Gastrocnemius medialis (tissue), 4 donors: ENCODE results near the gene SEPTIN12. TPM values are rescaled to one million over a fixed set of nuclear protein-coding genes. Genes with fewer than 3 reads are reported as not detected.
A peak's percentile ranks its signal among the peaks of the same experiment; 100 is the strongest.

Source experiments
- ATAC-seq, 2 donors: fragments of 150-250 bp; one replicate each; pipeline ENCODE4 v1.9.1; 2016
- DNase-seq, 2 donors: peaks; one replicate each; pipeline ENCODE4 v3.0.0-alpha.2; 2019
- H3K27ac ChIP-seq, 4 donors: fragments of 200-600 bp; sonication (generic); 1 replicate in 1 of 4; 2 replicates in 3 of 4; pipeline ENCODE4 v1.5.1; 2016 to 2018; ENCODE audit warnings: mild to moderate bottlenecking in 2 of 4, moderate library complexity in 1 of 4
- H3K27me3 ChIP-seq, 3 donors: fragments of 200-600 bp; sonication (generic) in 2 of 3; 1 replicate in 1 of 3; 2 replicates in 2 of 3; pipeline versions ENCODE4 v1.5.1 to v1.6.0; 2016 to 2019; ENCODE audit warnings: mild to moderate bottlenecking in 1 of 3, moderate library complexity in 1 of 3
- H3K36me3 ChIP-seq, 2 donors: fragments of 200-600 bp; sonication (generic) in 1 of 2; one replicate each; pipeline ENCODE4 v1.5.1; 2017 to 2018
- H3K4me1 ChIP-seq, 2 donors: fragments of 200-600 bp; sonication (generic) in 1 of 2; one replicate each; pipeline ENCODE4 v1.5.1; 2016 to 2017; ENCODE audit warnings: mild to moderate bottlenecking in 2 of 2
- H3K4me3 ChIP-seq, 4 donors: fragments of 200-600 bp; sonication (generic) in 3 of 4; 1 replicate in 1 of 4; 2 replicates in 3 of 4; pipeline ENCODE4 v1.5.1; 2016 to 2019; ENCODE audit warnings: mild to moderate bottlenecking in 2 of 4
- H3K9me3 ChIP-seq, 3 donors: fragments of 200-600 bp; sonication (generic) in 2 of 3; 1 replicate in 1 of 3; 2 replicates in 2 of 3; pipeline ENCODE4 v1.5.1; 2016 to 2019
- POLR2A ChIP-seq, 2 donors: fragments of 450-650 bp; IDR thresholded peaks; one replicate each; pipeline ENCODE4 v1.6.1; 2017; ENCODE audit warnings: antibody characterized with exemption in 2 of 2, mild to moderate bottlenecking in 2 of 2, moderate library complexity in 2 of 2
- in situ Hi-C, 4 donors: fragments of 200-750 bp; cut with MboI; loops; one replicate each; pipeline versions ENCODE4 v1.15.0 to v1.8.0; 2017; ENCODE audit warnings: low sequenced_read_pairs in 4 of 4
- intact Hi-C: fragments of 100-400 bp; cut with DNase I; formaldehyde crosslinking; loops from one replicate; pipeline ENCODE4 v1.15.1; 2023; ENCODE audit warnings: low total_unique reads
- total RNA-seq, 4 donors: library from RNA; depleted of rRNA; stranded (reverse); fragments of >200 nt; gene quantifications; one replicate each; pipeline versions ENCODE4 v1.1.0 to v1.2.3, GENCODE V29; 2016
- TF ChIP-seq, protein P1 (sequence below), 5 experiments: fragments of 450-650 bp in 3 of 5; fragments of 200-600 bp in 2 of 5; sonication (generic) in 2 of 5; IDR thresholded peaks in 4 of 5; conservative IDR thresholded peaks in 1 of 5; 1 replicate in 4 of 5; 2 replicates in 1 of 5; pipeline ENCODE4 v1.5.1; 2016 to 2019; ENCODE audit warnings: antibody characterized with exemption in 5 of 5, mild to moderate bottlenecking in 3 of 5, moderate library complexity in 3 of 5

SEPTIN12 gene
- total RNA-seq, 4 donors from 2014 or later, result not detected

GRCh38 chr16:4831616-4832015 lies 43.5 kb upstream of the SEPTIN12 start:
- no peak for ATAC-seq
- peaks cover 50 to 59% of the 10 kb centered on the region in 2 donors for H3K4me1 ChIP-seq
- in situ Hi-C loops (no loop called here), intact Hi-C loops (no loop called here)
- no peaks in the 10 kb centered on the region for H3K27me3 ChIP-seq
- H3K27ac ChIP-seq, result no peak overlapping the region
- no peaks in the 10 kb centered on the region for H3K9me3 ChIP-seq
- H3K4me3 ChIP-seq, result no peak overlapping the region
- H3K36me3 ChIP-seq, result peaks cover 5 to 55% of the 10 kb centered on the region in 2 donors
- no peak for TF ChIP-seq POLR2A (IDR thresholded peaks at IDR 0.05)
- TF ChIP-seq, protein P1, sequence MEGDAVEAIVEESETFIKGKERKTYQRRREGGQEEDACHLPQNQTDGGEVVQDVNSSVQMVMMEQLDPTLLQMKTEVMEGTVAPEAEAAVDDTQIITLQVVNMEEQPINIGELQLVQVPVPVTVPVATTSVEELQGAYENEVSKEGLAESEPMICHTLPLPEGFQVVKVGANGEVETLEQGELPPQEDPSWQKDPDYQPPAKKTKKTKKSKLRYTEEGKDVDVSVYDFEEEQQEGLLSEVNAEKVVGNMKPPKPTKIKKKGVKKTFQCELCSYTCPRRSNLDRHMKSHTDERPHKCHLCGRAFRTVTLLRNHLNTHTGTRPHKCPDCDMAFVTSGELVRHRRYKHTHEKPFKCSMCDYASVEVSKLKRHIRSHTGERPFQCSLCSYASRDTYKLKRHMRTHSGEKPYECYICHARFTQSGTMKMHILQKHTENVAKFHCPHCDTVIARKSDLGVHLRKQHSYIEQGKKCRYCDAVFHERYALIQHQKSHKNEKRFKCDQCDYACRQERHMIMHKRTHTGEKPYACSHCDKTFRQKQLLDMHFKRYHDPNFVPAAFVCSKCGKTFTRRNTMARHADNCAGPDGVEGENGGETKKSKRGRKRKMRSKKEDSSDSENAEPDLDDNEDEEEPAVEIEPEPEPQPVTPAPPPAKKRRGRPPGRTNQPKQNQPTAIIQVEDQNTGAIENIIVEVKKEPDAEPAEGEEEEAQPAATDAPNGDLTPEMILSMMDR (IDR thresholded peaks at IDR 0.05 in 4 of 5, conservative IDR thresholded peaks at IDR 0.05 in 1 of 5), result no peak
- no peak for DNase-seq

GRCh38 chr16:4830408-4830807 lies 42.3 kb upstream of the SEPTIN12 start:
- H3K9me3 ChIP-seq, result no peaks in the 10 kb centered on the region
- peaks cover 60 to 68% of the 10 kb centered on the region in 2 donors for H3K4me1 ChIP-seq
- H3K27me3 ChIP-seq, result no peaks in the 10 kb centered on the region
- H3K36me3 ChIP-seq, result peaks cover 5 to 60% of the 10 kb centered on the region in 2 donors
- peak; percentile 90 to 91 for ATAC-seq
- peak; percentile 76 to 89 for DNase-seq
- in situ Hi-C loops (no loop called here), intact Hi-C loops (no loop called here)
- H3K4me3 ChIP-seq, result no peak overlapping the region
- TF ChIP-seq, protein P1 (IDR thresholded peaks at IDR 0.05 in 4 of 5, conservative IDR thresholded peaks at IDR 0.05 in 1 of 5), result no peak
- TF ChIP-seq POLR2A (IDR thresholded peaks at IDR 0.05), result no peak
- peak overlapping the region; percentile 73 to 85 (median 81) for H3K27ac ChIP-seq

GRCh38 chr16:4828567-4829321 lies 40.6 kb upstream of the SEPTIN12 start:
- Histone ChIP-seq H3K4me3 (no peak overlapping the region), H3K27ac (peak overlapping the region; percentile 73 to 85 (median 81)), H3K36me3 (peaks cover 5 to 70% of the 10 kb centered on the region in 2 donors), H3K4me1 (peaks cover 62 to 71% of the 10 kb centered on the region in 2 donors), H3K27me3 (no peaks in the 10 kb centered on the region), H3K9me3 (no peaks in the 10 kb centered on the region)
- intact Hi-C loops, result no loop called here
- DNase-seq (peak; percentile 36 to 61), ATAC-seq (peak; percentile 65 to 69)
- in situ Hi-C loops, result no loop called here
- TF ChIP-seq, protein P1 (IDR thresholded peaks at IDR 0.05 in 4 of 5, conservative IDR thresholded peaks at IDR 0.05 in 1 of 5), result no peak

DNA sequence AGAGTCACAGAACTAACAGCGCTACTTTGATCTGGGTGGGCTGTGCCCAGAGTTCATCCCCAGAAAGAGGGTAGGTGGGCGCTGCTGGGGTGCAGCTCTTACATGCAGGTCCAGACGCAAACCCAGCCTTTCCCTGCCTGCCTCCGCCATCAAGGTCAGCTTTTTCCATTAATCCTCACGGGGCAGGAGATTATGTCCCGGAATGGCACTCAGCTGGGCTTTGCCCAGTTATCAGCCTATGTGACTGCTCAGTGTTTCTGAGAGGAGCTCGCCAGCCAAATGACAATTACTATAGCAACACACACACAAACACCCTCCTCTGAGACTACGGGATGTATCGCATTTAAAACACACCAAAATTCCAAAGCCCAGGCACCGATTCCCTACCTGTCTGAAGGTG lies 38.8 kb upstream of the SEPTIN12 start:
- no peaks in the 10 kb centered on the region for H3K27me3 ChIP-seq
- TF ChIP-seq, protein P1 (IDR thresholded peaks at IDR 0.05 in 4 of 5, conservative IDR thresholded peaks at IDR 0.05 in 1 of 5), result no peak
- TF ChIP-seq POLR2A (IDR thresholded peaks at IDR 0.05), result no peak
- H3K9me3 ChIP-seq, result no peaks in the 10 kb centered on the region
- peaks cover 63 to 65% of the 10 kb centered on the region in 2 donors for H3K4me1 ChIP-seq
- in situ Hi-C loops, result no loop called here
- H3K4me3 ChIP-seq, result no peak overlapping the region
- peaks cover 4 to 76% of the 10 kb centered on the region in 2 donors for H3K36me3 ChIP-seq
- H3K27ac ChIP-seq, result peak overlapping the region; percentile 18 to 85 (median 76)
- intact Hi-C loops, result no loop called here
- no peak for ATAC-seq
- DNase-seq, result no peak
